CD4-positive, alpha-beta T cell treated with Interleukin-21 for 1 hour (primary cell): ENCODE measurements around the gene BANP.

ENCODE experiments used
- DNase-seq: peaks from one replicate; pipeline ENCODE4 v3.0.0-alpha.2; 2020

Gene BANP

DNA sequence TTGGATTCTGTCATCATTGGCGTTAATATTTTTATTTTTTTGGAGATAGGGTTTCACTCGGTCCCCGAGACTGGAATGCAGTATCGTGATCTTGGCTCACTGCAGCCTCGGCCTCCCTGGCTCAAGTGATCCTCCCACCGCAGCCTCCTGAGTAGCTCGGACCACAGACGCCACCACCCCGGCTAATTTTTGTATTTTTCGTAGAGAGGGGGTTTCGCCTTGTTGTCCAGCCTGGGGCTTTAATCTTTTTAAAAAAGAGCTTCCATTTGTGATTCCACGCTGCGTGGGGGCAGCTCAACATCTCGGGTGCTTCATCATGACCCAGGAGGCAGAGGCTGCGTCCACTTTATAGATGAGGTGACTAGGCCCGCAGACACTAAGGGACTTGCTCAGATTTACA, 1.5 kb downstream of the BANP start:
- no peak for DNase-seq

GRCh38 chr16:87953308-87954215, 2.3 kb downstream of the BANP start:
- DNase-seq = peak; percentile 14

- DNase-seq = peak; percentile 10
These were observed 3.1 kb downstream of the BANP start for GRCh38 chr16:87954361-87954760.

DNA sequence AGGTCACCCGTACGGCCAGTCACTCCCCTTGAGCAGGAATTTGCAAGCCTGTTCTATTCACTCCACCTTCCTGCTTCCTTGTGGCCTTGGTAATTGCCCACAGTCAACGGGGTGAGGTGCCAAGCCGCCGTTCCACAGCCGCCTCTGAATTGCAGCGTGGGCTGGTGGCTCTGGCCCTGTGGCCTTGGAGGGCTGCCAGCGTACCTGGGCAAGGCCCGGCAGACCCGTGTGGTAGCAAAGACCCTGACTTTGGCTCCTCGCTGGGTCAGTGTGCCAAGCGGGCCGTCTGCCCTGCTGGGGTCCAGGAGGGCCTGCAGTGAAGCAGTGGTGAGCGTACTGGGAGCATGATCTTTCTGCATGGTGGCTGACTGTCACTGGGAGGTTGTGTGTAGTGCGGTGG, 3.6 kb downstream of the BANP start:
- no peak for DNase-seq

GRCh38 chr16:87955302-87956097, 4.3 kb downstream of the BANP start:
- DNase-seq = no peak

- no peak for DNase-seq
These were observed 4.8 kb downstream of the BANP start for GRCh38 chr16:87956098-87956364.

- peak; percentile 79 for DNase-seq
These were observed 5.4 kb downstream of the BANP start for GRCh38 chr16:87956365-87957231.

GRCh38 chr16:87957296-87958094, 6.3 kb downstream of the BANP start:
- no peak for DNase-seq

GRCh38 chr16:87958632-87959031, 7.4 kb downstream of the BANP start:
- no peak for DNase-seq

DNA sequence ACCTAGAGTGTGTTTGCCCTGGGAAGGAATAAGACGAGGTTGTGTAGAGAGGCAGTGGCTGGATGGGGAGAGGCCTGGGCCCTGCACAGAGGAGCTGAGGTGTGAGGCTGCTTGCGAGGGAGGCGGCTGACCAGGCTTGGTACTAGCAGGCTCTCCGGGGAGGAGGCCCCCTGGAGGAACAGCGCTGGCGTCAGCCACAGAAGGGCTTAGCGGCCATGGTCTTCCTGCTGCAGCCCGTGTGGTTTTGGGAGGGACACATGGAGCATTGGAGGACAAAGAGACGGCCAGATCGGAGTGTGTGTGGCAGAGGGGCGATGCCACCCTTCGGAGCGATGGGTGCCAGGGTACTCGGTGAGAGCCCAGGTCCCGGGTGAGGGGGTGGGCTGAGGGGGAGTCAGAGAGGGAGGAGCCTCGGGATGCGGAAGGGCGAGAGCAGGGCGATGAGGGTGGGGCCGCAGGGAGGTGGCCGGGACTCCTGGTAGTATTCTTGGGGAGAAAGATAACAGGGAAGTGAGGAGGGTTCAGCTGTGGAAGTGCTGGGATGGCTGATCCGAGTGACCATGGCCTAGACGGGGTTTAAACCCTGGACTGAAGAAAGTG, 8.3 kb downstream of the BANP start:
- no peak for DNase-seq

- DNase-seq = no peak
These were observed 9.1 kb downstream of the BANP start for GRCh38 chr16:87960296-87960695.

DNA sequence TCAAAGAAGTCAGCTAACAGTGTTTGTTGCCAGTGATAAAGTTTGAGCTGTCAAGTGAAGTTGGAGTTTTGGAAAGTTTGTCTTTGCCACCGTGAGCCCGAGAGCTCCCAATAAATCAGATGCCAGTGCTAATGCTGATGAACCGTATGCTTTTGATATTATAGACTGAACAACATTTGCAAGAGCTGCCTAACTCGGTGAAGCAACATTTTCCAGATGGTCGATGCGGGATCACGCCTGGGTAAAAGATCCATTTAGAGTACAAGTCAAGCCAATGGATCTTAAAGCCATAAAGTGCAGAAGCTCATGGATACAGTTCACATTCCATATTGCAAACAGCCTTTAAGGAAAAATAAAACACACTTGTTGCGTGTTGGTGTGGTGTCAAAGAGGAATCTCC, 9.6 kb downstream of the BANP start:
- no peak for DNase-seq

DNA sequence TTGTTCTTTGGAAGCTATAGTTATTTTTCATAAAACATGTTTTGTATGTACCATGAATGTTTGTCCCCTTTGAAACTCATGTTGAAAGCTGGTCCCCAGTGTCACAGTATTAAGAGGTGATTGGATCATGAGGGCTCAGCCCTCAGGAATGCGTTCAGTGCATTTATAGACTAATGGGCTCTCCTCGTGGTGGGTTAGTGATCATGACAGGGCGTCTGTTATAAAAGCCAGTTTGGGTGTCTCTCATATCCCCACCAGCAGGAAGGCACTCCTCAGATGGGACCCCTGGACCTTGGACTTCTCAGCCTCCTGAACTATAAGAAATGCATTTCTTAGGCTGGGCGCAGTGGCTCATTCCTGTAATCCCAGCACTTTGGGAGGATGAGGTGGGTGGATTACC, 10.4 kb downstream of the BANP start:
- DNase-seq = no peak

DNA sequence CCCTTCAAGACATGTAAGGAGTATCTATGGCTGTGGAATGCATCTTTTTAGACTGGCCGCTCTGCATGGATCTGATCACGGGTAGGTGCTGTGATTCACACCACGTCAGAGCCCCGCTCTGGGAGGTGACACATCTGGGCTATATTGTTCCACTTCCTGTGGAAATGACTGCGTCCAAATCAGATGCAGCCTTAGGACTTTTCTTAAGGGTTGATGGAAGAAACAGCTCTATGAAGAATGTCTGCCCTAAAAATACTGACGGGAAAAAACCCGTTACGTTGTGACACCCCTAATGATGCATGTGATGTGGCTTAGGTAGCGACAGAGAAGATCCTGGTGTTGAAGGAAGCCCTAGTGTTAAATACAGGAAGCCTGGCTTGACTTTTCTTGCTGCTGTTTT, 12.2 kb downstream of the BANP start:
- DNase-seq = peak; percentile 56

- no peak for DNase-seq
These were observed 12.9 kb downstream of the BANP start for GRCh38 chr16:87964049-87964659.

DNA sequence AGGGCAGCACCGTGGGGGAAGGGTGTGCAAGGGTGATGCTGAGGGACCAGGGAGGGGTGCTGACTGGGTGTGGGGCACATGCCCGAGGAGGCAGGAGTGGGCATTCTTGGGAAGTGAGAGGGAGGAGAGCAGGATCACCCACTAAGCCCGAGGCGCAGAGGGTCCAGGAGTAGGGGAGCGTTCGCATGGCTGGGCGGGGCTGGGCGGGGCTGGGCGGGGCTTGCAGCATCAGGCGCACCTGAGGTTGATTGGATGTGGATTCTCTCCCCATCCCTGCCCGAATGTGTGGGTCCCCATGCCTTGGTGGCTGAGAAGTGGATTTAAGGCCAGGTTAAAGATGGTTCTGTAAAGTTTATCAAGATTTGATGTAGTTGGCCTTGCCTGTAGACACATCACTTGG, 14.2 kb downstream of the BANP start:
- no peak for DNase-seq

- DNase-seq = no peak
These were observed 14.9 kb downstream of the BANP start for GRCh38 chr16:87966064-87966645.

GRCh38 chr16:87966685-87967185, 15.5 kb downstream of the BANP start:
- no peak for DNase-seq

- DNase-seq = no peak
These were observed 17.3 kb downstream of the BANP start for GRCh38 chr16:87968541-87968940.

DNA sequence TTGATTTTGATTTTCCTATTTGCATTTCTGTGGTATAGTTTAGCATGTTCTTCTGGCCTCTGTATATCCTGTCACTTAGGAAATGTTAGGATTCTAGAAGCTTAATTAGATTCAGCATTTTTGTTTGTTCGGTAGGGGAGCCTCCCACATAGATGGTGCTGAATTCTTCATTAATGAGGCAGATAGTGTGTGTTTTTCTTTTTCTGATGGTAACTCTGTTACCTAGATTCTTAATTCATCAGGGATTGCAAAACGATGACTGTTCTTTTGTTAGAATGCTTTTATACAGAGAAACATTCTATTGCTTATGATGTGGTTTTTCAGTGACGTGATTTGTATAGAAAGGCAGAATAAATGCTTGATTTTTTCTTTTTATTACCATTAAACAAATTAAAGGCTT, 19.0 kb downstream of the BANP start:
- no peak for DNase-seq

GRCh38 chr16:87971933-87972332, 20.7 kb downstream of the BANP start:
- no peak for DNase-seq
